ENCODE measurements around the gene ZNF460.
"Not testable (repeated sequence)": the region's sequence is repeated elsewhere in the genome, so short reads cannot be mapped to it uniquely, and the experiment has no call there.

The ZNF460 gene

GRCh38 chr19:57244513-57244912 lies 35.8 kb upstream of the ZNF460 start:
- TF ChIP-seq CTCF (IDR thresholded peaks at IDR 0.05; ENCODE audit: low read depth, low read length), result no peak
- no peak for DNase-seq (ENCODE audit: extremely low read depth, low read depth)

- DNase-seq (ENCODE audit: extremely low read depth, low read depth), result no peak
- TF ChIP-seq CTCF (IDR thresholded peaks at IDR 0.05; ENCODE audit: low read depth, low read length), result no peak
Observed at GRCh38 chr19:57245066-57245465, 35.2 kb upstream of the ZNF460 start.

DNA sequence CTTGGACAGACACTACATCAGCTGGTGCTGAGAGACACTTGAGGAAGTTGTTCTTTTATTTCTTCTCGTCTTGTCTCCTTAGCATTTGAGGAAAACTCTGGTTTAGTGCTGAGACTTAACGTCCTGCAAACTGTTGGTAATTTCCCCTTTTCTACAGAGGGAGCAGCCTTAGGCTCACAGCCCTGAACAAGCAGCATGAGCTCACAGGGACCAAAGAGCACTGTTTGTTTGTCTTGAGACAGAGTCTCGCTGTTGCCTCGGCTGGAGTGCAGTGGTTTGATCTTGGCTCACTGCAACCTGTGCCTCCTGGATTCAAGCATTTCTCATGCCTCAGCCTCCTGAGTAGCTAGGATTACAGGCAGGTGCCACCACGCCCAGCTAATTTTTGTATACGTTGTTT lies 34.3 kb upstream of the ZNF460 start:
- TF ChIP-seq CTCF (IDR thresholded peaks at IDR 0.05; ENCODE audit: low read depth, low read length), result no peak
- DNase-seq (ENCODE audit: extremely low read depth, low read depth), result no peak

GRCh38 chr19:57248646-57249045 lies 31.6 kb upstream of the ZNF460 start:
- no peak for TF ChIP-seq CTCF (IDR thresholded peaks at IDR 0.05; ENCODE audit: low read depth, low read length)
- no peak for DNase-seq (ENCODE audit: extremely low read depth, low read depth)

GRCh38 chr19:57249329-57249728 lies 31.0 kb upstream of the ZNF460 start:
- no peak for TF ChIP-seq CTCF (IDR thresholded peaks at IDR 0.05; ENCODE audit: low read depth, low read length)
- no peak for DNase-seq (ENCODE audit: extremely low read depth, low read depth)

DNA sequence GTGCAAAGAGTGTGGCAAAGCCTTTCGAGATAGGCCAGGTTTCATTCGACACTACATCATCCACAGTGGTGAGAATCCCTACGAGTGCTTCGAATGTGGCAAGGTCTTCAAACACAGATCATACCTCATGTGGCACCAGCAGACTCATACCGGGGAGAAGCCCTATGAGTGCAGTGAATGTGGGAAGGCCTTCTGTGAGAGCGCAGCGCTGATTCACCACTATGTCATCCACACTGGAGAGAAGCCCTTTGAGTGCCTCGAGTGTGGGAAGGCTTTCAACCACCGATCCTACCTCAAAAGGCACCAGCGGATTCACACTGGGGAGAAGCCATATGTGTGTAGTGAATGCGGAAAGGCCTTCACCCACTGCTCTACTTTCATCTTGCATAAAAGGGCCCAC lies 26.5 kb upstream of the ZNF460 start:
- DNase-seq (ENCODE audit: extremely low read depth, low read depth), result not testable (repeated sequence)

DNA sequence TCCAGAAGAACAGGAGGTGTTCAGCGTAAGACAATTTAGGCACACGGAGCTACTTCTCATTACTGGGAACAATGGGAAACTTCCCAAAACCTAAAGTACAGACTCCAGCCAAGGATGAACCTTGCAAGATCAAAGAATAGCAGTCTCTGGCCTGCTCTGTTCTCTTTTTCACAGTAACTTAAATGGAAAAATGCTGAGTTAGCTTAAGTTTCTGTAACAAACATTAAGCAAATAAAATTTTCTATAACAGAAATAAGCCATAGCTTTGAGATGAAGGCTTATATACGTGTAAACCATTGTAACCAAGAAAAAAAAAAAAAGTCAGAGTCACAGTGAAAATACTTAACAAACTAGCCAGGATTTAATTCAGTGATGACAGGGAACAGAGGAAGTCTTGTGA lies 18.2 kb upstream of the ZNF460 start:
- no peak for DNase-seq (ENCODE audit: extremely low read depth, low read depth)
- no peak for TF ChIP-seq CTCF (IDR thresholded peaks at IDR 0.05; ENCODE audit: low read depth, low read length)

GRCh38 chr19:57263244-57263741 lies 17.0 kb upstream of the ZNF460 start:
- no peak for DNase-seq (ENCODE audit: extremely low read depth, low read depth)

More at GRCh38 chr19:57263244-57263741, 17.0 kb upstream of the ZNF460 start:
- TF ChIP-seq CTCF (IDR thresholded peaks at IDR 0.05; ENCODE audit: low read depth, low read length), result no peak

All from AG09319 (cell line).